T-helper 22 cell (primary cell): ENCODE measurements around the gene MXD4.
"Not testable (repeated sequence)": the region's sequence is repeated elsewhere in the genome, so short reads cannot be mapped to it uniquely, and the experiment has no call there.

Experiments used
- DNase-seq: peaks from one replicate; pipeline ENCODE4 v3.0.0-alpha.2; 2020; ENCODE audit warnings: low read depth

The MXD4 gene

DNA sequence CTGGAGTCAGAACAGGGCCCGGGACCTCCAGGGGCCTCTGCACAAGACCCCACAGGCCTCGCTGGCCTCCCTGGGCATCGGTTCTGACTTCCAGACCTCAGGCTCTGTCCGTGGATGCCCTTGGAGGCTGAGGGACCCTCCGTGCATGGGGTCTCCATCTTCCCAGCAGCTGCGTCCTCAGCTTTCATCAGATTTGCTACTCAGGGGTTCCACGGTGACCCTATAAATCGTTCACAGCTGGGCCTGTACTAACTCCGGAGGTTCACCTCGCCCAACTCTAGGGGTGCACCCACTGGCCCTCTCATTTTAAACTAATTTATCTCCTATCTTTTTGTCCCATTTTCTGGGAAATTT is 13.1 kb upstream of the MXD4 start:
- DNase-seq: not testable (repeated sequence)

DNA sequence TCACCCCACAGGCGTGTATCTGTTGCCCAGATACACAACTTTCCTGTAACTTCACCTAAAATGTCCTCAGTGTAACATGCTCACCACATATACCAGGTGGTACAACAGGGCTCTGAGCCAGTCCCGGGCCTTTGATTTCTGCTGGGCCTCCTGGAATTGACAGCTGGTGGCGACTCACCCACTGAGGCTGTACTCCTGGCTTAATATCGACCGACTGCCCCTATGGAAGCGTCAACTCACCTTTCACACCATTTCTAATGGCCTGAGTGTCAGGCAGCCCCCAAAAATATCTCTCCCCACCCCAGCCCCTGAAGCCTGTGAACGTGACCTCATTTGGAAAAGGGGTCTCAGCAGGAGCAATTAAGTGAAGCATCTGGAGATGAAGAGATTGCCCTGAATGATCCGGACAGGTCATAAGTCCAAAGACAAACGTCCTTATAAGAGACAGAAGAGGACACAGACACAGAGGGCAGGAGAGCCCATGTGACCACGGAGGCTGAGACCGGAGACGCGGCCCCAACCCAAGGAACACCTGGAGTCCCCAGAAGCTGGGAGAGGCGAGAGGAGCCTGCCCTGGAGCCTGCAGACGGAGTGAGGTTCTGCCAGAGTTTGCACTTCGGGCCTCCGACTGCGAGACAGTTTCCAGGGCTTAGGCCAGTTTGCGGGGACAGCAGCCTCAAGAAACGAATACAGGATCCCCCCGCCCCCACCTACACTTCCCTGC is 12.6 kb upstream of the MXD4 start:
- DNase-seq: no peak

DNA sequence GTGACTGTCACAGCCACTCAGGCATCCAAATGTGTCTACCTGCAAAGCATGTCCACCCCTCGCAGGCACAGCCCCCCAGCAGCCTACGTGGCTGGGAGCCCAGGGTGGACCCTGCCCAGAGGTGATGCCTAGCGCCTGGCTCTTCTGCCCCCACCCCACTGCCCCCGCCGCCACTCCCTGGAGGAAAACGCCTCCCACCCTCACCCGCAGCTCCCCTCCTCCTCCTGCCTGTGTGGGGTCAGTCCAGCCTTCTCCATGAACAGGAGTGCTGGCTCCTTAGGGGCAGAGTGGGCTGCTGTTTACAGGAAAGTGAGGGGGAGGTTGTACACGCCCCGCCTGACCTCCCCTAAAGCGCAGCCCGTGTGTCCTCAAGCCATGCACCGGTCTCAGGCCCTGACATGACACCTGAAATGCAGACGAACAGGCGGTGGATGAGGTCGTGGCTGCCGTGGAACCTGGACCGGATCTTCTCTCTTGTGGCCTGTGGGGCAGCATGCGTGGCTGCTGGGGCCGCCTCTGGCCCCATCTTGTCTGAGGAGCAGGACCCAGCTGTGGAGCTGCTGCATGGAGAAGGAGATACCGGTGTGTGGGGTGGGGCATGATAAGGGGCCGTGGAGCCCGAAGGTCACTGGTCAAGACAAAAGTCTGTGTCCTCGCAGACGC is 11.9 kb upstream of the MXD4 start:
- no peak for DNase-seq

DNA sequence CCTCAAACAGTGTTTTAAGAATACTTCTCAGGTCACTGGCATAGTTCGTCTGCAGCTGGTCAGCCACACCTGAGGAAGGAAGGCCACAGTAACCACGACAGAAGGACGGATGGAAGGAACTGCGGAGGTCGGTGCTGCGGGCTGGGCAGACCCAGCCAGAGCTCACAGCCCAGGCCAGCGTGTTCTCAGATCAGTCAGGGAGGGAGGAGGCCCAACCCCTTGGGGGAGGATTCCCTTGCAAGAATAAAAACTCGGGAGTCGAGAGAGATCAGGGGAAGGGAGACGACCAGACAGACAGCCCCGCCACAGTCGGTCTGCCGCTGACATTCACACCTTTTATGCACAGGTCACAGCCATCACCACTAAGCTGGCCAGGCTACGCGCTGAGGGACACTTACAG is 11.3 kb upstream of the MXD4 start:
- no peak for DNase-seq

DNA sequence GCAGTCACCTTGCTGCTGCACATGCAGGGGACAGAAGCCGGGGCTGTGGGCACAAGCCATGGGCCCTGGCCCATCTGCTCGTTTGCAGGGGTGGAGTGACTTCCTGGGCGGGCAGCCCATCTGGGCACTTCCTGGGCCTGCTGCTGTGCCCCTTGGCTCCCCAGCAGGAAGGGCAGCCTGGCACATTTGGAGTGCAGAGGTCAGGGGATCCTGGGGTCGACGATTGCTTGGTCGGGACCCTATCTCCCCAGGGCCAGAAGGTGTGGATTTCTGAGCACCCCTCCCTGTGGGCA is 10.9 kb upstream of the MXD4 start:
- no peak for DNase-seq

DNA sequence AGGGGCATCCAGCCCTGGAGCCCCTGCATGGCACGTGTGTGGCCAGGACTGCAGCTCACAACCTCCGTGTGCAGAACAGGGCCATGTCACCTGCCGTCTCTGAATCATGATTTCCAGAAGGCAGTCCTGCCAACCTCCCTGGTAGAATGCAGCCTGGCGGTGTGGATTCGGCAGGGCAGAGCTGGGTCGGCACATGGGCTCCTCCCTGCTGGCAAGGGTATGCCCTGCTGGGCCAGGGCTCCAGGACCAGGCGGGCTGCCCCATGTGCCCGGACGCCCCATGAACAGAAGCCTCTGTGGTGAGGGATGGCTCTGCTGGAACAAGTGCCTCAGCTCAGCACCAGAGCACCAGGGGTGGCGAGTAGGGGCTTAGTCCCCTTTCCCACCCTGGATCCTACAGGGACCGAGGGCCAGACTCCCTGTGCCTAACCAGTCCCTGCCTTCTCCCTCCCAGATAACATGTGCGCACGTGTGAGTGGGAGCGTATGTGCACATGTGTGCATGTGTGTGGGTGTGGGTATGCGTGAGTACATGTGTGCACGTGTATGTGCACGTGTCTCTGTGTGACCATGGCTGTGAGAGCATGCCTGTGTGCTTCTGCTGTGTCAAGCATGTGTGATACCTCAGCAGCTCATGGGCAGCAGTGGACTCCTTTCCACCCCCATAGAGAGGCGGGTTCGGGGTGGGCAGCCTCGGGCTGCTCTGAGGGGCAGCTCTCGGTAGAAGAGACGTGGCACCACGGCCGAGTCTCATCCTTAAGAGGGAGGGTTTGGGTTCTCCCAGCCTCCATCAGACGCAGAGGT is 10.3 kb upstream of the MXD4 start:
- no peak for DNase-seq

DNA sequence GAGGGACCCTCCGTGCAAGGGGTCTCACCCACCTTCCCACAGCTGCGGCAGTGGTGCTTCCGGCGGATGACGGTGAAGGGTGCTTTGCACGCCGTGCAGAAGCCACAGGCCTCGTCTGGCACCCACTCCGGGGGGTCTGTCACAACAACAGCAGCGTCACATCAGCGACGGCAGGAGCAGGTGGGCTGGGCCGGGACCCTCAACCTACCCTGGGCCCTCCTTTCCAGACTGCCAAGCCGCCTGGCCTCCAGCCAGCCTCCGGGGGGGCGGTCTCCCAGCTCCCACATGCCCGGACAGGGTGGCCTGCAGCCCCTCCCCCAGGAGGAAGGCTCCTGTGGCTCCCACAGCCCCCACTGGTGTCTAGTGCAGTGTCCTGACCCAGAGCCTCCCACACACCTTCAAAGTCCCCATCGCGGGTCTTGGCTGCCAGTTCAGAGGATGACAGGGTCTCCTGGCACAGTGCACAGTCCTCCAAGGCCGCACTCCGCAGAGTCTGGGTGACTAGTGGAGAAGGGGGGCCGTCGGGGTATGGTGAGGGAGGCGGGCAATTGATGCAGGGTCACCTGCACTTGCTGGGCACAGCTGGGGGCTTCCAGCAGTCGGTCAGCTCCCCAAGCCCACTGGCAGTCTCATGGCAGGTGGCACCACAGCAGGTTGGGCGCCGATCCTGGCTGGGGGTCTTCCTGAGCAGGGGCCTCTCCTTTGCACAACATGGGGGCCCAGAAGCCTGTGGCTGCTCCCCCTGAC is 9.5 kb upstream of the MXD4 start:
- DNase-seq: no peak

DNA sequence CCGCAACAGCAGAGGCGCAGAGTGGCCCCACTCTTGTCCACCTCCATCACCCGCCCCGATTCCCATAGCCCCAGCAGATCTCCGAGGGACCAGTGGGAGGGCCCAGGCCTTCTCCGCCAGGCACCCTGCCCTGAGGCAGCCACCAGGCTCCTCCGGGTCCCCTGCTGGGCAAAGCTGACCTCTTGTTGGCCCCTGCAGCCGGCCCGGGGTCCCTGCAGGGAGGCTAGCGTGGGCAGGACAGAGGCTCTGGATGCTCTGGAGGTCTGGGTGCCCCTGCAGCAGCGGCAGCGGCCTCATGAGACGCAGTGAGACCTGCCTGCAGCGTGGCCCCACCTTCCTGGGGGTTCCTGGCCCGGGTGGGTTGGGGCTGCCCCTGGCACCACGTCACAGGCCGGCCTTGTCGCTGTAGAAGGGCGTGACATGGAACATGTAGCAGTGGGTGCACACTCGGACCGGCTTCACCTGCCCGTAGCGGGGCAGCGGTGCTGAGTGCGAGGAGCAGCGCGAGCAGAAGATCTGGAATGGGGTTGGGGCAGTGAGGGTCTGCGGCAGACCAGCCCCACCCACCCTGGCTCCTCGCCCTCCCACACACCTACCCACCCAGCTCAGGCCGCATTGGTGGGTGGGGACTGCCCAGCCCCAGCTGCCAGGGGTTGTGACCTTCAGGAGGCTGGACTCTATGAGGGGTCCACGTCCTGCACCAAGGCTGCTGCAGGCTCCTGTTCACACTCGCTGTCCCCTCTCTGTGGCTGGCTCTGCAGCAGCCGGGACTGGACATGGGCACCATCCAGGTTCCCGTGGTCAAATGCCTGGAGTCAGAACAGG is 8.6 kb upstream of the MXD4 start:
- DNase-seq: no peak

DNA sequence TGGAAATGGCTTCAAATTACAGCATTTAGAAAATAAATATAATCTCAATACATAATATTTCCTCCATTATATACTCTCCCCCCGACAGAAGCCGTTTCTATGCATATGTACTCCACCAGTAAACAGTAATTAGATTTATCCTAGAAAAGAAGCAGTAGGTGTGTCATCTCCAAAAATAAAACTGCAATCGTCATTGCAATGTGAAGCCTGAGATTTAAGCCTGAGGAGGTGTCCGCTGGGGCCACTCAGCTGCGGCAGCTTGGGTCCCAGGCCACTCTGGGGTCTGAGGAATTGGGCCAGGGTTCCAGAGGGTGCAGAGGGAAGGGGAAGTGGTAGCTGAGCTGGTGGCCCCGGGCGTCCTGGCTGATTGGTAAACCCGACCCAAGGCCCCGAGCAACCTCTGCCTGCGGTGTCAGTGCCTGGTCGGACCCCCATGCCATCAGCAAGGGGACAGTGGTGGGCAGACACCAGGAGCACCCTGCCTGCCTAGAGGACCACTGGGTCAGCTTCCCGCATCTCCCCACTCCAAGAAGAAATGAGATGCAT is 7.8 kb upstream of the MXD4 start:
- no peak for DNase-seq

DNA sequence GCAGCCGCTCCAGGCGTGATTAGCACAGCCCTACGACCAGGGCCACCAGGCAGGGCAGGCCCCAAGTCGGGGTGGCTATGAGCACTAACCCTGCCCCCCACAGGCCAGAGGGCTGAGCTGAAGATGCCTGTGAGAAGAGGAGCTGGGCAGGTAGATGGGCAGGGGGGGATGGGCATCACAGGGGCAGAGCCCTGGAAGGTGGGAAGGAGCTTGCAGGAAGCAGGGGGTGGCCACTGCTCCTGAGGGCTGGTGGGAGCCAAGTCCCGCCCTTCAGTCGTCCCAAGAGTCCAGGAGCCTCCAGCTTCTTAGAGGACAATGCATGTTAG is 7.3 kb upstream of the MXD4 start:
- DNase-seq: no peak

DNA sequence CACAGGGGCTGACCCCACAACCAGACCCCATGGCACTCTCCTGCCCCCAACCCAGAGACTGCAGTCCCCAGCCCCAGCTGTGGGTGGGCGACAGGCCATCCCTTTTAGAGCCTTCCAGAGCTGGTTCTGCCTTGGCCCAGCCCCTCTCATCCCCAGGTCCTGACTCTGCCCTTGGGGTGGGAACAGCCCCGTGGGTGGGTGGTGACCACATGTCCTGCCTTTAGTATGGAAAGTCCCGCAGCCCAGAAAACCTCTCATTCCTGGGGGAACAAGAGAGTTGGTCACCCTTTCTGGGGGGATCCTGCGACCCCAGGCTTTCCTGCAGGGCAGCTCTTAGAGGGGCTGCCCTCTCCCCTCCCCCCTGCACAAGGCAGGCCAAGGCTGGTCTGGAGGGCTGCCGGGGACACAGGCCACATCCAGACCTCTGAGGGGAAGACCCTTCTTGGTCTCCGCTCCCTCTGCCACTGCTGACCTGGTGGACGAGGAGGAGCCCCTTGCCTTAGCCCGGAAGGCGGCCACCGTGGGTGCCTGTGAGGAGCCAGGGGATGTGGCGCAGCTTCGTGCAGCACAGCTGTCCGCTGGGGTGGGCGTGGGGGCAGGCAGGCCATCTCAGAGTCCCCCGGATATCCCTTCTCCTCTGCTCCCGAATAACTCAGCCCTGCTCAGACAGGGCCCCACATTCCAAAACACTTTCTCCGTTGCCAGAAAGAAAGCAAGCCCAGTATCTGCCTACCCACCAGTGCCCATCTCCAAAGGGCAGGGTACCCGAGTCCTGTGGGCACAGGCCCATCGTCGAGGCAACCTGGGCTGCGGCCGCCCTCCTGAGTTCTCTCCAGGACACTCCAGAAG is 6.7 kb upstream of the MXD4 start:
- DNase-seq: no peak

DNA sequence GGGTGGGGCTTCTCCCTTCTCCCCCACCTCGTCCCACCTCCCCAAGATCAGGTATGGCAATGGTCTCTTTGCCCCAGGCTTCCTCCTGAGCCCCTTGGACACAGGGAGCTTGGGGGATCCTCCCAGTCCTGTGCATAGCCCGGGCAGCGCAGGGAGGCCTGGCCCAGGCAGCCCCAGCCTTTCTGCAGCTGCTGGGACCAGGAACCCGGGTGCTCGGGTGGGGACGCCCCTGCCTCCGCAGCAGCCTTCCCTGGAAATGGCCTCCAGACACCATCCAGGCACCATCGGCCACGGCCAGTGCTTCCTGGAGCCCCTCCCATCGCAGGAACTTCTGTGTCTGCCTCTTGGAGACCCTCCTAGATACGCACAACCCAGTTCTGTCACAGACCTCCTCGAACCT is 5.9 kb upstream of the MXD4 start:
- DNase-seq: no peak

DNA sequence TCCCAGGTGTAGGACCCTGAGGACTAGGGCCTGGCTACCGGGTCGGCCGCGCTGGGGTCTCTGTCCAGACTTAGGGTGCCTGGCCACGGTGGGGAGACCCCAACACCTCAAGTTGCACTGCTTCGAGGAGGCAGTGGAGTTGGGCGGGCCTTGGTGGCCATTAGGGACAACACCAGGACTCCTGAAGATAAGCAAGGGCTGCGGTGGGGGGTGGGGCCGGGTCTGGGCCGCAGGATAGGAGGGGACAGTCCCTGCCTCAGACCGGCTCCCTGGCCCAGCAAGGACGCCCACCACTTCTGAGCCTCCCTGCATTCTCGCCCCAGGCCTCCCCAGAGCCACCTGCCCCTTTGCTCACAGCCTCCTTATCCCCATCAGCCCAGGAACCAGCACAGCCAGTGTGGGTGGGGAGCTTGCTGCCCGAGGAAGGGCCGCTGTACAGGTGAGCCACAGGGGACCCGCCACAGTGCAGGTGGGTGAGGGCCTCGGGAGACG is 5.5 kb upstream of the MXD4 start:
- no peak for DNase-seq

DNA sequence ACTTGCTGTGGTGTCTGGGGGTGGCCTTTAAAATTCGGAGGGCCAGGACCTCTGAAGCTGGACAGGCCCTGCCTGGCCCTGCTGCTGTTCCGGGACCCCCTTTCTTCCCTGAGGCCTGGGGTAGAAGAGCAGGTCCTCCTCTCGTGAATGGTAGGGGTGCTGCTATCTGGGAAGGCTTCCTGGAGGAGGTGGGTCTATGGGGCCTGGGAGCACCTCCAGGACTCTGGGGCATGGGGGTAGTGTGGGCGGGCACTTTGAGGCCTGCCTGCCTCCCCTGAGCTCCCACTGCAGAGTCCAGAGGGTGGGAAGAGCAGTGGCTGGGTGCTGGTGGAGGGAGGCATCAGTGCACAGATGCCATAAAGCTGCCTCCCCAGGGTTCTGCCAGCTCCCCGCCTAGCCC is 4.9 kb upstream of the MXD4 start:
- DNase-seq: no peak

DNA sequence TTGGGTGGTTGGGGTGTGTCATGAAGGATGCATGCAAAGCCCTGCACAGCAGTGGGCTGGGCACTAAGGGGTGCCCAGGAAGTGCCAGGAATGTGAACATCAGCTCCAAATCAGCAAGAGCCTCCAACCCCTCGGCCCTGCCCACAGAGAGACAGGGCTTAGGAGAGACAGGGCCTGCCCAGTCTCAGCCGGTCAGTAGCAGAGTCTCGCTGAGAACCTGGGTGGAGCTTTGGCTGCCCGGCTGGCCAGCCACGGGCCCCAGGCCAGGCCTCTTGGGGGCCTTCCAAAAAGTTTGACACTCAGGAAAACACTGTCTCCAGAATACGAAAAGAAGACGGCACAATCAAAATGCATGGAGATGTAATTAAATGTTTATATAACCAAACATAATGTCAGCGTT is 4.3 kb upstream of the MXD4 start:
- DNase-seq: no peak

DNA sequence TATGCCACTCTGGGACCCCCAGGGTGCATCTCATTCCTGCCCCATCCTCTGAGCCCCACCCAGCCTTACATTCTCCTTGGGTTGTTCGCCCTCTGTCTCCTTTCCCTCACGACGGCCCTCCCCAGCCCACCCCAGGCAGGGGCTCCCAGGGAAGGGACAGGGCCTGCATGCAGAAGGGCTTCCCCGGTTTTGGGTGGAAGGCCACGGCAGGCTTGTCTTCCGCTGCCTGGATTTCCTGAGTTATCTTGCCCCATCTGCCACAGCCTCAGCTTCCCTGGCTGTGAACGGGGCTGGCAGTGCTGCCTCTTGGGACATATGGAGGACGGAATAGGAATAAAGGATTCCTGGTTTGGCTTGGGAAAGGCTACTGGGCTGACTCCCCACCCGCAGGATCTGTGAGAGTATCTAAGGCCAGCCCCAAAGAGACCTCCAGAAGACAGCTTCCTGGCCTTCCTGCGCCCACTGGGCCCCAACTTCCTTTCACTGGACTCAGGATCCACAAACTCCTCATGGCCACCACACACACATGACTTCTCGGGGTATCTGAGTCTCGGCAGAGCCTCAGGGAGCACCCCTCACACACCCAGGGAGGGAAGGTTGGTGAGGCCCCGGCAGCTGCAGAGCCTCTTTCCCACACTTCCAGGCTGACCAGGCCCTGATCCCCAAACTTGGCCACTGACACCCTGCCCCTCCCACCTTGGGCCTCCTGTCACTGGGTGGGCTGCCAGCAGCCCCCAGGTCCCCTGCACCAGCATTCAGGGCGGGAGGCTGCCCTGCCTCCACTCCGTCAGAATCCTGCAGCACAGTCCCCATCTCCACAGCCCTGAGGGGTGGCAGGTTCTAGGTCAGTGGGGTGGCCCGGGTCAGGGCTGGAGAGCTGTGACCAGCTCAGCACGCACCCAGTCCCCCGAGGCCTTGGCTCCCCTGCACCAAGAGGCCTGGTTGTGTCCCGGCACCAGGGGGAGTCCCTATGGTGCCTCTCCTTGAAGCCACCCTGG is 3.5 kb upstream of the MXD4 start:
- DNase-seq: no peak

DNA sequence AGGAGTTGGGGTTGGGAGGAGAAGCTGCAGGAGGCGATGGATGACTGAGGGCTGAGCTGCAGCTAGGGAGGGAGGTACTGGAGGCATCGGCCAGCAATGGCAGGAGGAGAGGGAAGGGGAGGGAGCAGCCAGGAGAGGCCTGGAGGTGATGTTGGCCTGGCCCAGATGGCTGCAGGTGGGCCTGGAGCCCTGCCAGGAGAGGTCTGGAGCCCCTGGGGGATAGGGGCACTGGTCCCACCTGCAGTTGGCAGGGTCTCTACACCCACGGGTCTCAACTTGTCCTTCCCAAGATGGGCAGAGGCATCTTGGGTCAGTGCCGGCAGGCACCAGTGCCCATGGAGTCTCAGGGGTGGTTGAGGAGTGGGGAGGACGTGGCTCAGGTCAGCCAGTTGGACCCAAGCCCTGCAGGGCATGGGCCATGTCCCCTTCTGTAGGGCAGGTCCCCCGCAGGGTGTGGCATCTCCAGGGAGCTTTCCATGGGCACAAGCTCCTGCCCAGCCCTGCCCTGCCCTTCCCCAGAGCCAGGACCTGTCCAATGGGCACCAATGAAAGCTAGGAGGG is 2.7 kb upstream of the MXD4 start:
- DNase-seq: no peak

DNA sequence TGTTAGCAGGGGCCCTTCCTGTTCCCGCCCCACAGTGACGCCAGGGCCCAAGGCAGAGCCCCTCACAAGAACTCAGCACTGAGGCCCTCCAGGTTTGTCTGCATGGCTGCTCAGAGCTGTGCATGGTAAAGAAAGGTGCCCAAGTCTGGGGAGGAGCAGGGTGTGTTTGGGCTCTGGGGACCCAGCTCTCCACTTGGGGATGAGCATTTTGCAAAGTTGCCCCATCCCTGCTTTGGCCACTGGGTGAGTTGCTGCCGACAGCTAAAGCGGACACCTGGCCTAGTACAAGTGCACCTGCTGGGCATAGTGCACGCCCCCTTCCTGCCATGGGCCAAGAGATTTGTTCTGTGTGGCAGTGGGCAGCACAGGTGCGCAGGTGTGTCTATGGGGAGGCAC is 2.0 kb upstream of the MXD4 start:
- DNase-seq: no peak

DNA sequence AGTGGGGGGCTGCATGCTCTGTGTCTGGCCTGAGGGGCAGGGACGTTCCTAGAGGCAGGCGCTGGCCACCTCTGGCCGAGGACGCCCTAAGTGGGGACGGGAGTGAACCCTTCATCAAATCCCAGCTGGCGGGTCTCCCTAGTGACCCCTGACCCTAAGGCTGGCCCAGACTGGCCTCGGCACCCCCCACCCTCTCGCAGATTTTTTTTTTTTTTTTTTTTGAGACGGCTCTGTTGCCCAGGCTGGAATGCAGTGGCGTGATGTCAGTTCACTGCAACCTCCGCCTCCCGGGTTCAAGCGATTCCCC is 988 bp upstream of the MXD4 start:
- DNase-seq: no peak
